HepG2 (cell line): ENCODE results near the gene UGGT1. TPM values are rescaled to one million over a fixed set of nuclear protein-coding genes. Genes with fewer than 3 reads are reported as not detected.

Experiments
- ATAC-seq: fragments of 200-7000 bp; cut with Tn5 transposase; 3 replicates; pipeline ENCODE4 v1.9.1; 2020; ENCODE audit warnings: mild to moderate bottlenecking, moderate library complexity
- BruUV-seq: library from RNA; stranded (reverse); fragments of 400-500 nt; replicated peaks from 2 replicates; lab custom pipeline; 2021; lab: Mats Ljungman, UMichigan
- CTCF ChIA-PET: fragments of 300-600 bp; formaldehyde crosslinking; extraction: SDS; loops from one replicate; lab custom pipeline; 2021; ENCODE audit warnings: low total read pairs, inconsistent platforms, low intra/inter-chr PET ratio; lab: Yijun Ruan, JAX
- POLR2A ChIA-PET: fragments of 350-600 bp; sonication (Branson Sonifier 250); formaldehyde crosslinking; loops from one replicate; lab custom pipeline; 2020; ENCODE audit warnings: antibody characterized with exemption, inconsistent platforms; lab: Yijun Ruan, JAX
- DNase-seq: peaks from one replicate; pipeline ENCODE4 v3.0.0-alpha.2; 2015; ENCODE audit warnings: low spot score
- FAIRE-seq: peaks from 3 replicates; lab custom pipeline; 2011; peaks lifted over from hg19 to GRCh38; lab: Jason Lieb, UNC
- H2AFZ ChIP-seq: one replicate; pipeline ENCODE4 v1.6.1; 2011; ENCODE audit warnings: low read length, inconsistent platforms
- H3K27ac ChIP-seq: fragments of 300-600 bp; 3 replicates; pipeline ENCODE4 v1.8.0; 2011; ENCODE audit warnings: mixed run types, mild to moderate bottlenecking, mixed read lengths, low read length, inconsistent platforms; ENCODE audit not compliant: insufficient read depth; ENCODE audit errors: extremely low read length
- H3K27me3 ChIP-seq, 2 experiments: fragments of 200-600 bp in 1 of 2; 2 replicates in 1 of 2; 3 replicates in 1 of 2; pipeline versions ENCODE4 v1.6.0 to v1.8.0; 2011; ENCODE audit warnings: low read length in 2 of 2, mild to moderate bottlenecking in 2 of 2, moderate library complexity in 2 of 2, inconsistent platforms in 1 of 2; ENCODE audit not compliant: insufficient read depth in 2 of 2, control insufficient read depth in 1 of 2
- H3K36me3 ChIP-seq, 2 experiments: fragments of 200-600 bp in 1 of 2; replicated peaks in 1 of 2; 2 replicates in 1 of 2; 3 replicates in 1 of 2; pipeline versions ENCODE4 v1.5.1 to v1.8.0; 2011; ENCODE audit warnings: low read length in 2 of 2, inconsistent platforms in 1 of 2; ENCODE audit not compliant: insufficient read depth in 2 of 2, control insufficient read depth in 1 of 2
- H3K4me1 ChIP-seq: 2 replicates; pipeline ENCODE4 v1.5.1; 2012; ENCODE audit warnings: low read length, inconsistent platforms; ENCODE audit not compliant: insufficient read depth
- H3K4me2 ChIP-seq: 2 replicates; pipeline ENCODE4 v1.6.0; 2011; ENCODE audit warnings: low read depth, low read length, inconsistent platforms
- H3K4me3 ChIP-seq, 3 experiments: fragments of 200-600 bp in 1 of 3; sonication (generic), shearing (Covaris generic) in 1 of 3; replicated peaks in 1 of 3; 2 replicates each; pipeline ENCODE4 v1.5.1; 2011 to 2016; ENCODE audit warnings: low read length in 3 of 3, inconsistent platforms in 2 of 3, low read depth in 2 of 3, mild to moderate bottlenecking in 2 of 3, control low read depth in 1 of 3, mixed read lengths in 1 of 3; ENCODE audit not compliant: insufficient read depth in 1 of 3
- H3K79me2 ChIP-seq: one replicate; pipeline ENCODE4 v1.6.1; 2011; ENCODE audit warnings: low read length, inconsistent platforms; ENCODE audit not compliant: insufficient read depth
- H3K9ac ChIP-seq: 2 replicates; pipeline ENCODE4 v1.6.0; 2011; ENCODE audit warnings: mild to moderate bottlenecking, low read depth, low read length, inconsistent platforms; ENCODE audit not compliant: insufficient read depth
- H3K9me3 ChIP-seq: 2 replicates; pipeline ENCODE4 v1.5.1; 2012; ENCODE audit warnings: mild to moderate bottlenecking, low read length
- H4K20me1 ChIP-seq: 2 replicates; pipeline ENCODE4 v1.6.0; 2011; ENCODE audit warnings: inconsistent platforms, mild to moderate bottlenecking, low read length, moderate library complexity; ENCODE audit not compliant: insufficient read depth
- ARNT2 ChIP-seq: sonication (generic); formaldehyde crosslinking; IDR thresholded peaks from 2 replicates; pipeline ENCODE4 v1.8.0; 2022; ENCODE audit warnings: mild to moderate bottlenecking, low read depth, missing genetic modification reagents, moderate library complexity
- ATF7-NPFF ChIP-seq: sonication (generic); formaldehyde crosslinking; IDR thresholded peaks from 2 replicates; pipeline ENCODE4 v1.8.1; 2023; ENCODE audit warnings: mild to moderate bottlenecking, low read depth, missing genetic modification reagents, moderate library complexity
- HNRNPUL1 ChIP-seq: fragments of 200-400 bp; formaldehyde crosslinking; IDR thresholded peaks from 2 replicates; pipeline ENCODE4 v1.6.1; 2017; ENCODE audit warnings: low read depth, mild to moderate bottlenecking, low read length, moderate library complexity
- KLF9 ChIP-seq: IDR thresholded peaks from 2 replicates; pipeline ENCODE4 v1.6.1; 2016; ENCODE audit warnings: low read depth
- KMT2A ChIP-seq: sonication (generic); formaldehyde crosslinking; IDR thresholded peaks from 2 replicates; pipeline ENCODE4 v1.4.0; 2020; ENCODE audit warnings: missing genetic modification reagents
- POLR2A ChIP-seq, 2 experiments: IDR thresholded peaks; 2 replicates each; pipeline ENCODE4 v1.6.1; 2011; ENCODE audit warnings: low read depth in 2 of 2, low read length in 2 of 2, mild to moderate bottlenecking in 1 of 2, moderate library complexity in 1 of 2; ENCODE audit not compliant: insufficient read depth in 1 of 2
- PRDM10 ChIP-seq: sonication (generic); formaldehyde crosslinking; IDR thresholded peaks from 2 replicates; pipeline ENCODE4 v1.4.0; 2020; ENCODE audit warnings: low read depth, missing genetic modification reagents
- SMAD1 ChIP-seq: sonication (generic); formaldehyde crosslinking; IDR thresholded peaks from 2 replicates; pipeline ENCODE4 v1.4.0; 2020; ENCODE audit warnings: missing genetic modification reagents, low read depth, mild to moderate bottlenecking, borderline replicate concordance
- U2AF1 ChIP-seq: fragments of 200-400 bp; formaldehyde crosslinking; optimal IDR thresholded peaks from 2 replicates; pipeline ENCODE3; 2017; ENCODE audit warnings: mild to moderate bottlenecking, low read depth, low read length
- ZNF333 ChIP-seq: sonication (generic); formaldehyde crosslinking; IDR thresholded peaks from 2 replicates; pipeline ENCODE4 v1.4.0; 2020; ENCODE audit warnings: mild to moderate bottlenecking, missing genetic modification reagents, borderline replicate concordance
- ZNF7 ChIP-seq: IDR thresholded peaks from 2 replicates; pipeline ENCODE4 v1.6.1; 2016; ENCODE audit warnings: missing biosample characterization, missing genetic modification reagents
- ZNF737 ChIP-seq: sonication (generic); formaldehyde crosslinking; IDR thresholded peaks from 2 replicates; pipeline ENCODE4 v1.5.0; 2020; ENCODE audit warnings: missing genetic modification reagents, mild to moderate bottlenecking, borderline replicate concordance
- ZUFSP ChIP-seq: sonication (generic); formaldehyde crosslinking; IDR thresholded peaks from 2 replicates; pipeline ENCODE4 v1.9.0; 2021; ENCODE audit warnings: missing genetic modification reagents, mild to moderate bottlenecking, borderline replicate concordance
- WGBS: methylation state at CpG from one replicate; pipeline ENCODE4 v1.1.6; 2017; ENCODE audit warnings: low lambda C conversion rate; 5-methylcytosine and 5-hydroxymethylcytosine counted together
- in situ Hi-C: cut with HindIII; loops from 2 replicates; pipeline ENCODE4 v1.10.0; 2017; ENCODE audit warnings: low pct_unique_long_range_greater_than_20kb; ENCODE audit not compliant: extremely low pct_ligation_motif_present
- intact Hi-C: fragments of 100-400 bp; cut with micrococcal nuclease; formaldehyde crosslinking; loops from one replicate; pipeline ENCODE4 v1.10.0; 2022; ENCODE audit not compliant: unreplicated experiment
- polyA plus RNA-seq, 8 experiments: library from polyadenylated mRNA; depleted of rRNA in 3 of 8; stranded (reverse) in 7 of 8; unstranded in 1 of 8; fragments of >200 nt; fragmentation: Illumina TruSeq in 4 of 8; extraction: Trizol in 4 of 8; gene quantifications; 2 replicates each; pipeline versions ENCODE4 v1.2.1 to v1.2.3, GENCODE V29; 2011 to 2016; ENCODE audit warnings: low read depth in 4 of 8, missing spikeins in 1 of 8, mixed read lengths in 1 of 8; ENCODE audit not compliant: insufficient read depth in 1 of 8
- total RNA-seq, 5 experiments: library from RNA; depleted of rRNA; stranded (reverse); fragments of >200 nt; fragmentation: Illumina TruSeq; extraction: Trizol; gene quantifications; 2 replicates each; pipeline ENCODE4 v1.2.3, GENCODE V29; 2016; ENCODE audit warnings: low read depth in 1 of 5

Gene UGGT1
- total and polyA plus RNA-seq, 2 of the 13 experiments (the other 11 are each of a cell fraction or from before 2014, with no cell fraction given) = 35.8 to 83.2 TPM

GRCh38 chr2:128197059-128197458, 106.1 kb downstream of the UGGT1 start:
- CTCF ChIA-PET = no interaction called here
- H3K9me3 ChIP-seq = no peaks in the 10 kb centered on the region
- peaks cover 3% of the 10 kb centered on the region for H3K79me2 ChIP-seq
- no peak overlapping the region for H3K9ac ChIP-seq
- H3K4me3 ChIP-seq = no peak overlapping the region
- no peaks in the 10 kb centered on the region for H4K20me1 ChIP-seq
- ATAC-seq (no peak), DNase-seq (no peak), FAIRE-seq (no peak)
- no peak for TF ChIP-seq ATF7-NPFF
- TF ChIP-seq KMT2A (CRISPR knock-in tag) = no peak
- no peak for TF ChIP-seq ZUFSP (CRISPR knock-in tag)
- no peak for TF ChIP-seq KLF9 (CRISPR knock-in tag)
- TF ChIP-seq U2AF1 = no peak
- in situ Hi-C loops = no loop called here
- no peaks in the 10 kb centered on the region for H3K27me3 ChIP-seq
- no peak overlapping the region for H3K4me2 ChIP-seq
- no peak overlapping the region for H2AFZ ChIP-seq
- H3K4me1 ChIP-seq = peaks cover 43% of the 10 kb centered on the region
- intact Hi-C loops = loop anchor here (5.0 kb wide), 1 partner anchor 35 kb away; no protein-coding TSS in a partner anchor
- no TSS peak for BruUV-seq
- POLR2A ChIA-PET = no interaction called here
- WGBS = over 99% methylated on average over 8 of the region's 8 CpGs
- H3K36me3 ChIP-seq = no peaks in the 10 kb centered on the region
- peak overlapping the region; percentile 88 for H3K27ac ChIP-seq

- Histone ChIP-seq H3K27me3 (no peaks in the 10 kb centered on the region), H3K9ac (no peak overlapping the region), H3K27ac (no peak overlapping the region), H3K4me3 (no peak overlapping the region), H3K79me2 (peaks cover 1% of the 10 kb centered on the region), H4K20me1 (no peaks in the 10 kb centered on the region), H3K9me3 (no peaks in the 10 kb centered on the region), H3K4me2 (no peak overlapping the region), H3K4me1 (peaks cover 37% of the 10 kb centered on the region), H2AFZ (no peak overlapping the region), H3K36me3 (no peaks in the 10 kb centered on the region)
- CTCF ChIA-PET = no interaction called here
- ATAC-seq (no peak; the same call in 2 of the 3 replicates), FAIRE-seq (no peak), DNase-seq (no peak)
- intact Hi-C loops (loop anchor here (5.0 kb wide), 1 partner anchor 34 kb away; no protein-coding TSS in a partner anchor), in situ Hi-C loops (no loop called here)
- POLR2A ChIA-PET = interaction anchor here (1.1 kb wide), 1 partner anchor 29 kb away, joined by 3 read pairs; no protein-coding TSS in a partner anchor
- BruUV-seq = no TSS peak
- WGBS = 96% methylated on average over 3 of the region's 3 CpGs
- TF ChIP-seq HNRNPUL1 (no peak), ARNT2 (no peak), ZNF7 (CRISPR knock-in tag) (no peak), PRDM10 (CRISPR knock-in tag) (no peak), SMAD1 (no peak), ZNF737 (CRISPR knock-in tag) (no peak), POLR2A (IDR thresholded peaks at IDR 0.05; ENCODE audit: insufficient read depth in 1 of 2, low read depth in 2 of 2, low read length in 2 of 2) (no peak), ZNF333 (no peak)
These were observed 107.7 kb downstream of the UGGT1 start for GRCh38 chr2:128198656-128199055.
